T-helper 2 cell treated with Interferon-gamma antibody and Interleukin-4, amounts not matched to agents 5 μg/mL and 100 μg/mL, for 36 hours (primary cell): ENCODE measurements around the gene ADAMTSL4.

Experiments used
- DNase-seq: peaks from one replicate; pipeline ENCODE4 v3.0.0; 2021; ENCODE audit warnings: low spot score
- H3K27ac Mint-ChIP-seq: one replicate; pipeline ENCODE4 v1.8.0; 2021; ENCODE audit warnings: mild to moderate bottlenecking, mixed read lengths
- H3K27me3 Mint-ChIP-seq: one replicate; pipeline ENCODE4 v1.8.0; 2021; ENCODE audit warnings: low read depth, mixed read lengths
- H3K36me3 Mint-ChIP-seq: one replicate; pipeline ENCODE4 v1.8.0; 2021; ENCODE audit warnings: low read depth, mixed read lengths
- H3K4me1 Mint-ChIP-seq: one replicate; pipeline ENCODE4 v1.8.0; 2021; ENCODE audit warnings: low read depth, mixed read lengths
- H3K4me3 Mint-ChIP-seq: one replicate; pipeline ENCODE4 v1.8.0; 2022; ENCODE audit warnings: mild to moderate bottlenecking, moderate library complexity, mixed read lengths
- H3K9me3 Mint-ChIP-seq: one replicate; pipeline ENCODE4 v1.8.0; 2021; ENCODE audit warnings: mixed read lengths

ADAMTSL4 gene

DNA sequence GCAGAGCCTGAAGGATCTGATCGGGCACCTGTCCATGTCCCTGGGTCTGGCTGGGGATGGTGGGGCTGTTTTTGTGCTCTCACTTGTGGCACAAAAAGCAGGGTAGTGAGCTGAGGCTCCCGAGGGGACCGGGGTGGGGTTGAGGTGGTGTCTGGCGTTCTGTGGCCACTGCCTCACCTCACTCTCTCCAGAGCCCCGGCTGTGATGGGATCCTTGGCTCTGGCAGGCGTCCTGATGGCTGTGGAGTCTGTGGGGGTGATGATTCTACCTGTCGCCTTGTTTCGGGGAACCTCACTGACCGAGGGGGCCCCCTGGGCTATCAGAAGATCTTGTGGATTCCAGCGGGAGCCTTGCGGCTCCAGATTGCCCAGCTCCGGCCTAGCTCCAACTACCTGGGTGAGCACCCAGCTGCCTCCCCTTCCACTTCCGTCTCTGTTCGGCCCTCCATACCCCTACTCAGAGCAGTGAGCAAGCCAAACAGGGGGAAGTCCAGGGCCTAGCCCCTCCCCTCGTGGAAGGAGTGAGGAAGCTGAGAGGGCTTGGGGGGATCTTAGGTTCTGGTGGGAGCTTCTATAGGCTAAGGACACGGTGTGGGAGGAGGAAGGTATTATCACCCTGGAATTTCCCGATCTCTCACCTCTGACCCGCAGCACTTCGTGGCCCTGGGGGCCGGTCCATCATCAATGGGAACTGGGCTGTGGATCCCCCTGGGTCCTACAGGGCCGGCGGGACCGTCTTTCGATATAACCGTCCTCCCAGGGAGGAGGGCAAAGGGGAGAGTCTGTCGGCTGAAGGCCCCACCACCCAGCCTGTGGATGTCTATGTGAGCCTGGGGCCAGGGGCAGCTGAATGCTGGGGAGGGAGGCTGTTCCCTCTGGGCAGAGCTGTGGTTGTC is 7.0 kb downstream of the ADAMTSL4 start:
- Mint-ChIP-seq H3K27me3 (no peaks in the 10 kb centered on the region), H3K27ac (no peak overlapping the region), H3K4me3 (no peak overlapping the region), H3K9me3 (no peaks in the 10 kb centered on the region), H3K36me3 (no peaks in the 10 kb centered on the region), H3K4me1 (peaks cover 24% of the 10 kb centered on the region)
- DNase-seq: no peak

DNA sequence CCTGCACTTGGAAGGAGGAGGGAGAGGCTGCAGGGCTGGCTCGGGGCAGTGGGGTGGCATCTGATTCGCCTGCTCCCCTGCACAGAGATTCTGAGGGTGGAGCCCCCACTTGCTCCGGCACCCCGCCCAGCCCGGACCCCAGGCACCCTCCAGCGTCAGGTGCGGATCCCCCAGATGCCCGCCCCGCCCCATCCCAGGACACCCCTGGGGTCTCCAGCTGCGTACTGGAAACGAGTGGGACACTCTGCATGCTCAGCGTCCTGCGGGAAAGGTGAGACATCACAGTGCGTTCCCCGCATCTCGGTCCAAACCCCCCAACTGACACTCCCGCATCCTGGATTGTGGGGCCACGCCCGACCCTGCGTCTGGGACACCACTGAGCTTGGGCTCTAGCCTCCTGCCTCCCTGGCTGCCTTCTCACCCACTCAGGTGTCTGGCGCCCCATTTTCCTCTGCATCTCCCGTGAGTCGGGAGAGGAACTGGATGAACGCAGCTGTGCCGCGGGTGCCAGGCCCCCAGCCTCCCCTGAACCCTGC is 7.9 kb downstream of the ADAMTSL4 start:
- Mint-ChIP-seq H3K4me3 (no peak overlapping the region), H3K9me3 (no peaks in the 10 kb centered on the region), H3K27ac (no peak overlapping the region), H3K36me3 (no peaks in the 10 kb centered on the region), H3K27me3 (no peaks in the 10 kb centered on the region), H3K4me1 (peaks cover 20% of the 10 kb centered on the region)
- no peak for DNase-seq

DNA sequence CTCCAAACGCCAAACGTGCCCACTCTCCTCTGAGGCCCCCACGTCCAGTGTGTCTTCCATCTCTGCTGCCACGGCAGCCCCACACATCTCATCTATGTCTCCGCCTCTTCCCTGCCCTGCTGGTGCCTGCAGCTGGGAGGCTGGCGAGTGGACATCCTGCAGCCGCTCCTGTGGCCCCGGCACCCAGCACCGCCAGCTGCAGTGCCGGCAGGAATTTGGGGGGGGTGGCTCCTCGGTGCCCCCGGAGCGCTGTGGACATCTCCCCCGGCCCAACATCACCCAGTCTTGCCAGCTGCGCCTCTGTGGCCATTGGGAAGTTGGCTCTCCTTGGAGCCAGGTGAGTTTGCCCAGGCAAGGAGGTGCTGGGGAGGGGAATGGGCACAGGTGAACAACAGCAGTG is 8.6 kb downstream of the ADAMTSL4 start:
- H3K36me3 Mint-ChIP-seq: no peaks in the 10 kb centered on the region
- H3K9me3 Mint-ChIP-seq: no peaks in the 10 kb centered on the region
- H3K4me3 Mint-ChIP-seq: no peak overlapping the region
- H3K27me3 Mint-ChIP-seq: no peaks in the 10 kb centered on the region
- H3K4me1 Mint-ChIP-seq: peaks cover 21% of the 10 kb centered on the region
- DNase-seq: no peak
- H3K27ac Mint-ChIP-seq: no peak overlapping the region

DNA sequence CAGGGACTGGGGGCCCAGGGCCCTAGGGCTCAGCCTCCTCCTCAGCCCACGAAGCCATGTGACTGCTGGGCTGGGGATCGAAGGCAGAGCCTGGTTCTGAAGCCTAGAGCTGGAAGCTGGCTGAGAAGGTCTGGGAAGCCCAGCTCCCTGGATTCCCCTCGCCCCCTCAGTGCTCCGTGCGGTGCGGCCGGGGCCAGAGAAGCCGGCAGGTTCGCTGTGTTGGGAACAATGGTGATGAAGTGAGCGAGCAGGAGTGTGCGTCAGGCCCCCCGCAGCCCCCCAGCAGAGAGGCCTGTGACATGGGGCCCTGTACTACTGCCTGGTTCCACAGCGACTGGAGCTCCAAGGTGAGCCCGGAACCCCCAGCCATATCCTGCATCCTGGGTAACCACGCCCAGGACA is 9.1 kb downstream of the ADAMTSL4 start:
- Mint-ChIP-seq H3K27me3 (no peaks in the 10 kb centered on the region), H3K4me1 (peaks cover 26% of the 10 kb centered on the region), H3K4me3 (no peak overlapping the region), H3K9me3 (no peaks in the 10 kb centered on the region), H3K36me3 (no peaks in the 10 kb centered on the region), H3K27ac (no peak overlapping the region)
- no peak for DNase-seq

DNA sequence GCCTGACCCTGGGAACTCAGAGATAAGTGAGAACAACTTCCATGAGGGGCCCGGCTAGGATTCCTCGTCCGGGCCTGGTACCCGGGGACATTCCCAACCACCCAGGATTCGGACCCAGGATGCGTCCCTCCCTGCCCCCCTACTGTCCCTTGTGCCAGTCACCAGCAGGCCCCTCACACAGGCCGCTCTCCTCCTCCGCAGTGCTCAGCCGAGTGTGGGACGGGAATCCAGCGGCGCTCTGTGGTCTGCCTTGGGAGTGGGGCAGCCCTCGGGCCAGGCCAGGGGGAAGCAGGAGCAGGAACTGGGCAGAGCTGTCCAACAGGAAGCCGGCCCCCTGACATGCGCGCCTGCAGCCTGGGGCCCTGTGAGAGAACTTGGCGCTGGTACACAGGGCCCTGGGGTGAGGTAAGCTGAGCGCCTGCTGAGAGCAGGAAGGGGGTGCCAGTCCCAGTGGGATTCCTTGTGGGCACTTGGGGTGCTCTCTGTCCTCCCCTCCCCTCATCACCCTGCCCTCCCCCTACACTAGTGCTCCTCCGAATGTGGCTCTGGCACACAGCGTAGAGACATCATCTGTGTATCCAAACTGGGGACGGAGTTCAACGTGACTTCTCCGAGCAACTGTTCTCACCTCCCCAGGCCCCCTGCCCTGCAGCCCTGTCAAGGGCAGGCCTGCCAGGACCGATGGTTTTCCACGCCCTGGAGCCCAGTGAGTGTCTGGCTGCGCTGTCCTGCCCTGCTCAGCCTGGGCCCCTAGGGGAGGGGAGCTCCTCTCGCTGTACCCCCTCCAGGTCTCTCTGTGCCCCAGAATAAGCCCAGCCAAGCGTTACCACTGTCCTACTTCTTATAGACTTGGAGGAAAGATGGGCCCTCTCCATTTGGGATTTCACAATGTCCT is 9.8 kb downstream of the ADAMTSL4 start:
- Mint-ChIP-seq H3K36me3 (peaks cover 2% of the 10 kb centered on the region), H3K9me3 (no peaks in the 10 kb centered on the region), H3K4me1 (peaks cover 33% of the 10 kb centered on the region), H3K4me3 (no peak overlapping the region), H3K27me3 (no peaks in the 10 kb centered on the region), H3K27ac (no peak overlapping the region)
- DNase-seq: no peak

DNA sequence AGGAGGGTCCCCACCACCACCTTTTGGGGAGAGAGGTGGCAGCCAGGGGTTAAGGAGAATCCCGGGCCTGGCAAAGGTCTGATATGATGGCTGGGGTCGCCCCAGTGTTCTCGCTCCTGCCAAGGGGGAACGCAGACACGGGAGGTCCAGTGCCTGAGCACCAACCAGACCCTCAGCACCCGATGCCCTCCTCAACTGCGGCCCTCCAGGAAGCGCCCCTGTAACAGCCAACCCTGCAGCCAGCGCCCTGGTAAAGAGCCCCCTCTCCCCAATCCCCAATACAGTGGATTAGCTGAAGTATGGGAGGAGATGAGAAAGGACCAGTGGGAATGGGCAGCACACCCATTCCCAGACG is 10.4 kb downstream of the ADAMTSL4 start:
- Mint-ChIP-seq H3K27me3 (no peaks in the 10 kb centered on the region), H3K4me3 (no peak overlapping the region), H3K36me3 (peaks cover 5% of the 10 kb centered on the region), H3K9me3 (no peaks in the 10 kb centered on the region), H3K27ac (no peak overlapping the region), H3K4me1 (peaks cover 37% of the 10 kb centered on the region)
- no peak for DNase-seq

DNA sequence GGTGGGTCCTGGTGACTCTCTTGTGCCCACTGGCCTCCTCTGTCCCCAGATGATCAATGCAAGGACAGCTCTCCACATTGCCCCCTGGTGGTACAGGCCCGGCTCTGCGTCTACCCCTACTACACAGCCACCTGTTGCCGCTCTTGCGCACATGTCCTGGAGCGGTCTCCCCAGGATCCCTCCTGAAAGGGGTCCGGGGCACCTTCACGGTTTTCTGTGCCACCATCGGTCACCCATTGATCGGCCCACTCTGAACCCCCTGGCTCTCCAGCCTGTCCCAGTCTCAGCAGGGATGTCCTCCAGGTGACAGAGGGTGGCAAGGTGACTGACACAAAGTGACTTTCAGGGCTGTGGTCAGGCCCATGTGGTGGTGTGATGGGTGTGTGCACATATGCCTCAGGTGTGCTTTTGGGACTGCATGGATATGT is 10.8 kb downstream of the ADAMTSL4 start:
- H3K27ac Mint-ChIP-seq: peak overlapping the region; percentile 63
- peak; percentile 67 for DNase-seq
- peaks cover 41% of the 10 kb centered on the region for H3K4me1 Mint-ChIP-seq
- H3K27me3 Mint-ChIP-seq: no peaks in the 10 kb centered on the region
- peaks cover 7% of the 10 kb centered on the region for H3K36me3 Mint-ChIP-seq
- H3K4me3 Mint-ChIP-seq: peak overlapping the region; percentile 54
- no peaks in the 10 kb centered on the region for H3K9me3 Mint-ChIP-seq

DNA sequence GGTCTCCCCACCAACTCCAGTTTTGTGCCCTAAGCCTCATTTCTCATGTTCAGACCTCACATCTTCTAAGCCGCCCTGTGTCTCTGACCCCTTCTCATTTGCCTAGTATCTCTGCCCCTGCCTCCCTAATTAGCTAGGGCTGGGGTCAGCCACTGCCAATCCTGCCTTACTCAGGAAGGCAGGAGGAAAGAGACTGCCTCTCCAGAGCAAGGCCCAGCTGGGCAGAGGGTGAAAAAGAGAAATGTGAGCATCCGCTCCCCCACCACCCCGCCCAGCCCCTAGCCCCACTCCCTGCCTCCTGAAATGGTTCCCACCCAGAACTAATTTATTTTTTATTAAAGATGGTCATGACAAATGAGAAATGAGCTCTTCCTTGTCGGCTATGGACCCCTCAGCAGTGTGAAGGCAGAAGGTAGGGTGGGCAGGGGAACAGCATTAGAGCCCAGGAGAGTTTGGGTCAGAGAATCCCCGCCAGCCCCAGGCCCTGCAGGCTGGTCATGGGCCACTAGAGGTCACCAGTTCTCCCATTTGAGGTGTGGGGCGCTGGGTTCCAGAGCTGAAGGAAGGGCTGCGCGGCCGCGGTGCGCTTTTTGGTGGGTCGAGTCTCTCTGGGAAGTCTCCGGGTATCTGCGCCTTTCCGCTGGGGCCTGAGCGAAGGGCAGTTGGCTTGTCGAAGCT is 11.5 kb downstream of the ADAMTSL4 start:
- Mint-ChIP-seq H3K36me3 (peaks cover 8% of the 10 kb centered on the region), H3K4me1 (peaks cover 43% of the 10 kb centered on the region), H3K4me3 (peak overlapping the region; percentile 99), H3K27me3 (no peaks in the 10 kb centered on the region), H3K27ac (peak overlapping the region; percentile 100), H3K9me3 (no peaks in the 10 kb centered on the region)
- DNase-seq: peak; percentile 83

DNA sequence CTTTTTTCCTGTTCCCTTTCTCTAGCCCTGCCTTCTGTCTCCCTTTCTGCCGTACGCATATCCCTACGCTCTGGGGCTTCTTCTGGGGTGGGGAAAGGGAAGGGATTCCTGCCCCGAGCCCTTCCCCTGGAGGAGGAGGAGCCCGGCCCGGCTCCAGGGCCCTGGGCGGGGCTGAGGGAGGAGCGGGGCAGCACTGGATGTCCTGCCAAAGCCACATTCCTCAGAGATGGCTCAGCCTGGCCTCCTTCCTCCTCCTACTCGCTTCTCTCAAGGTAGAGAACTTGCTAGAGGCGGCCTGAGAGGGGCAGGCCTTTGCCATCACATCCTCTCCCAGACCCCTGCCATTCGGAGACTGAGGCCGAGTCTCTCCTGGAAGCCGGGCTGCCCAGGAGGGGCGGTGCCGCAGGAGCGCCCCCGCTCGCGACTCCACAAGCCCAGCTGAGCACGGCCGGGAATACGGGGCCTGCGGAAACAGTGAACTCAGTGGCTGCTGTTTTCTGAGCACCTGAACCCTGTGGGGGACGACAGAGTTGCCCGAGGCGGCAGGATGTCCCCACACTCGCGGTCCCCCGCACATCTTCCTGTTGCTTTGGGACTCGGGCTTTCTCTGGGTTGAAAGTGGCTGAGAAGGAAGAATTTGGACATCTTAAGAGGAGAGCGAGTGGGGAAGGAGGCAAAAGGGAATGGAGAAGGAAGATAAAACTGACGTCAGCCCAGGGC is 12.2 kb downstream of the ADAMTSL4 start:
- Mint-ChIP-seq H3K27ac (peak overlapping the region; percentile 100), H3K4me3 (peak overlapping the region; percentile 99), H3K27me3 (no peaks in the 10 kb centered on the region), H3K9me3 (no peaks in the 10 kb centered on the region), H3K4me1 (peaks cover 48% of the 10 kb centered on the region), H3K36me3 (peaks cover 9% of the 10 kb centered on the region)
- peak; percentile 74 for DNase-seq

DNA sequence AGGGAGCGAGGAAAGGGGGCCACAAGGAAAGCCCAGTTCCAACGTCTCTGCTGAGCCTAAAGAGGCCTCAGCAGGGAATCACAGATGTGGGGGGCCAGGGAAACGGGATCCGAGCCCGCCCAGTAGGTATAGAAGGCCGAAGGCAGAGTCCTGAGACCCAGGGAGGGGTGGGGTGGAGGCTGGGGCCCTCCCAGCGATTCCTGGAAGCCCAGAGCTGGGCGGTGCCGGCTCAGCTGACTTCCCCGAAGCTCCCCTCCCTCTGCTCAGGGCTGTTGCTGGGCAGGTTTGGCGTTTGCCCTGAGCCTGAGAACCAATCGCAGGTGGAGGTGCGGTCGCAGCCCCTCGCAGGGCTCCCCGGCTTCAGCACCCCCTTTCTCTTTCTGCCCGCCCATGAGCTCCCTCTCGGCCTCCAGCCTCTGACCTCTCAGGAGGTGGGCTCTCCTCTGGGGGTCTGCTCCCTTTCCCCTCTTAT is 12.8 kb downstream of the ADAMTSL4 start:
- peak; percentile 90 for DNase-seq
- Mint-ChIP-seq H3K4me1 (peaks cover 50% of the 10 kb centered on the region), H3K9me3 (no peaks in the 10 kb centered on the region), H3K36me3 (peaks cover 9% of the 10 kb centered on the region), H3K27ac (peak overlapping the region; percentile 100), H3K4me3 (peak overlapping the region; percentile 99), H3K27me3 (no peaks in the 10 kb centered on the region)

DNA sequence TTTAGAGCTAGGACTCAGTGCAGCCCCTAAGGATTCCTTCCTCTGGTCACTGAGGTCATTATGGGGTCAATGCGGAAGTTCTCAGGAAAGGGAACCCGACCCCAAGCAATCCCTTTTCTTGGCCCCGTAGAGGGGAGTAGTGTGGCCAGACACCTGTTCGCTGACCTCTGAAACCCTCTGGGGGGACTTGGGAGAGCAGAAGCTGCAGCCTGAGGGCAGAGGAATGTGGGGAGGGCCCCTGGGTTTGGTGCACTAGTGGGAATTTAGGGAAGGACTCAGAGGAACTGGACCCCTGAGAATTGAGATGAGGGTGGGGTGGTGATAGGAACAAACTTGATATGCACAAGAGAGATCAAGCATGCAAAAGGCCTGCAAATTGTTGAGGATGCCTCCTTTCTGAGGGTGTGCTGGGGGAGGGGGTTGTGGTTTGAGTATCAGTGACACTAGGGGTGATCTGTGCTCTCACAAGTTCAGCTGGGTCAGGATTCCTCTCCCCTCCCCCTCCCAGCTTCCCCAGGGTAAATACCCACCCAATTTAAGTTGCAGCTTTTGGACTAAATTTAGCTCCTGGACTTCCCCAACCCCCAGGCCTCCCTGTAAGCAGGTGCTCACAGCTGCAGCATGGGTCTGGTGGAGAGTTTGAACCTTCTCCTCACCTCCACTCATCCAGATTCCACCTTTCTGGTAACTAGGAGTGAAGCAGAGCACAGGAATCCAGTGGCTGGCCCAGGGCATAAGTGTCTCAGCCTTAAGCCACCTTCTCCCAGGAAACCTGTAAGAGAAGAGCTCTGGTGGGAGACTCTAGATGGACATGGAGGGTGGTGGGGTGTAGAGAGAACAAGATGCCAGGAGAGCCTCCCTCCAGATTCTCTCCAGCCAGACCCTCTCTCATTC is 13.5 kb downstream of the ADAMTSL4 start:
- Mint-ChIP-seq H3K27me3 (no peaks in the 10 kb centered on the region), H3K4me1 (peaks cover 56% of the 10 kb centered on the region), H3K9me3 (no peaks in the 10 kb centered on the region), H3K36me3 (peaks cover 12% of the 10 kb centered on the region), H3K27ac (peak overlapping the region; percentile 100), H3K4me3 (peak overlapping the region; percentile 99)
- DNase-seq: peak; percentile 74

DNA sequence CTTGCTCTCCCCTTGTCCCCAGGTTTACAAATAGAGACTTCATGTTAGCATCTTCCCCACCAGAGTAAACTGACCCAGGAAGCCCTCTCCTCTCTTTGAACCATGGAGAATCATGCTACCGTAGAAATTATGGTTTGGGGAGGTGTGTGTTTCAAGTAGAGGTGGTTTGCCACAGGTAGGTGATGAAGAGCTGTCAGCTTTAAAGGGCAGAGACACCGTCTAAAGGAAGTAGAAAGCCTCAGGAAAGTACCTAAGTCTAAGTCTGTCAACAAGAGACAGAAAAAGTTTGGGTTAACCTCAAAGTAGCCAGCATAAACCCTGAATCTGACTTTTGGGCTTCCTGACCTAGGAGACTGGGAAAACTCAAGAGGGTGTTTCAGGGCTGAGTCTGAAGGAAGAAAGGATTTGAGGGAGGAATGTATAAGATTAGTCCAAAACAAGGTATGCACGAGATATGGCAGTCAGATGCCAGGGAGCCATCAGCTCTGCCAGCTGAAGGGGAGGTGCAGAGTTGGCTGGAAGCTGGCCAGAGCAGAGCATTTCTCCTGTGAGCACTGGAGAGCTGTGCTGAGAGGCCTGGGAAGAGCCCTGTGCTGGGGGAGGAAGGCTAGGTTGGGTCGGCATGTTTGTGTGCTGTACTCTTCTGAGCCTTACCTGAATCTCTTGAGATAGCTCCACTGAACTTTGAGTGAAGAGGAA is 14.3 kb downstream of the ADAMTSL4 start:
- Mint-ChIP-seq H3K9me3 (no peaks in the 10 kb centered on the region), H3K4me3 (peak overlapping the region; percentile 99), H3K27me3 (no peaks in the 10 kb centered on the region), H3K36me3 (peaks cover 12% of the 10 kb centered on the region), H3K4me1 (peaks cover 64% of the 10 kb centered on the region), H3K27ac (peak overlapping the region; percentile 100)
- no peak for DNase-seq
